Urinary bladder (tissue), 4 donors: ENCODE data around the gene KIF5C. TPM values are rescaled to one million over a fixed set of nuclear protein-coding genes. Genes with fewer than 3 reads are reported as not detected.

ENCODE experiments used
- DNase-seq: peaks from one replicate; pipeline ENCODE4 v3.0.0-alpha.2; 2015; ENCODE audit errors: extremely low spot score
- H3K27ac ChIP-seq: one replicate; pipeline ENCODE4 v1.5.1; 2013; ENCODE audit warnings: low read depth, mild to moderate bottlenecking, moderate library complexity
- H3K36me3 ChIP-seq: one replicate; pipeline ENCODE4 v1.6.1; 2013; ENCODE audit warnings: mild to moderate bottlenecking, moderate library complexity; ENCODE audit not compliant: insufficient read depth
- H3K4me1 ChIP-seq: one replicate; pipeline ENCODE4 v1.6.1; 2013; ENCODE audit warnings: mild to moderate bottlenecking, moderate library complexity; ENCODE audit not compliant: insufficient read depth
- H3K4me3 ChIP-seq: one replicate; pipeline ENCODE4 v1.5.1; 2013; ENCODE audit warnings: low read depth, low read length
- WGBS: extraction: QIAGEN DNeasy Blood & Tissue Kit; methylation state at CpG from one replicate; pipeline ENCODE4 v1.1.7; 2013; 5-methylcytosine and 5-hydroxymethylcytosine counted together
- polyA plus RNA-seq: library from polyadenylated mRNA; stranded (reverse); fragments of 200-250 nt; gene quantifications from one replicate; pipeline ENCODE4 v1.2.3, GENCODE V29; 2013
- total RNA-seq: library from RNA; depleted of rRNA; stranded (reverse); fragments of >200 nt; gene quantifications from one replicate; pipeline ENCODE4 v1.2.3, GENCODE V29; 2014
- donor health status: healthy with polysubstance abuse.
- donor health status: healthy.

KIF5C gene
- total and polyA plus RNA-seq, 2 donors = 2.8 to 10.8 TPM

GRCh38 chr2:149056541-149057255 is 181.7 kb downstream of the KIF5C start:
- Histone ChIP-seq H3K36me3 (no peaks in the 10 kb centered on the region), H3K4me3 (no peak overlapping the region), H3K4me1 (no peaks in the 10 kb centered on the region), H3K27ac (no peak overlapping the region)
- DNase-seq = no peak
- WGBS = 81% methylated on average over 6 of the region's 6 CpGs

GRCh38 chr2:149057401-149057800 is 182.4 kb downstream of the KIF5C start:
- Histone ChIP-seq H3K4me1 (no peaks in the 10 kb centered on the region), H3K27ac (no peak overlapping the region), H3K36me3 (no peaks in the 10 kb centered on the region), H3K4me3 (no peak overlapping the region)
- no peak for DNase-seq
- 38% methylated on average over 5 of the region's 5 CpGs for WGBS

GRCh38 chr2:149058936-149059335 is 183.9 kb downstream of the KIF5C start:
- 85% methylated on average over 5 of the region's 5 CpGs for WGBS
- Histone ChIP-seq H3K4me1 (no peaks in the 10 kb centered on the region), H3K36me3 (no peaks in the 10 kb centered on the region), H3K4me3 (no peak overlapping the region), H3K27ac (no peak overlapping the region)
- no peak for DNase-seq

GRCh38 chr2:149059822-149060221 is 184.8 kb downstream of the KIF5C start:
- WGBS = 79% methylated on average over 1 of the region's 1 CpG
- no peaks in the 10 kb centered on the region for H3K4me1 ChIP-seq
- no peak overlapping the region for H3K27ac ChIP-seq
- no peak for DNase-seq
- no peaks in the 10 kb centered on the region for H3K36me3 ChIP-seq
- H3K4me3 ChIP-seq = no peak overlapping the region

GRCh38 chr2:149061133-149061745 is 186.2 kb downstream of the KIF5C start:
- DNase-seq = no peak
- Histone ChIP-seq H3K4me1 (no peaks in the 10 kb centered on the region), H3K27ac (no peak overlapping the region), H3K4me3 (no peak overlapping the region), H3K36me3 (no peaks in the 10 kb centered on the region)
- WGBS = 76% methylated on average over 2 of the region's 2 CpGs

GRCh38 chr2:149062531-149062930 is 187.5 kb downstream of the KIF5C start:
- H3K36me3 ChIP-seq = no peaks in the 10 kb centered on the region
- H3K27ac ChIP-seq = no peak overlapping the region
- WGBS = 71% methylated on average over 3 of the region's 3 CpGs
- no peak for DNase-seq
- H3K4me3 ChIP-seq = no peak overlapping the region
- no peaks in the 10 kb centered on the region for H3K4me1 ChIP-seq

- H3K36me3 ChIP-seq = no peaks in the 10 kb centered on the region
- H3K4me3 ChIP-seq = no peak overlapping the region
- 75% methylated on average over 4 of the region's 4 CpGs for WGBS
- H3K27ac ChIP-seq = no peak overlapping the region
- no peaks in the 10 kb centered on the region for H3K4me1 ChIP-seq
- DNase-seq = no peak
Observed at GRCh38 chr2:149063177-149063576, 188.2 kb downstream of the KIF5C start.

GRCh38 chr2:149064365-149064841 is 189.4 kb downstream of the KIF5C start:
- no peaks in the 10 kb centered on the region for H3K4me1 ChIP-seq
- no peak for DNase-seq
- 46% methylated on average over 3 of the region's 3 CpGs for WGBS
- no peak overlapping the region for H3K27ac ChIP-seq
- H3K36me3 ChIP-seq = no peaks in the 10 kb centered on the region
- H3K4me3 ChIP-seq = no peak overlapping the region

- Histone ChIP-seq H3K4me3 (no peak overlapping the region), H3K4me1 (no peaks in the 10 kb centered on the region), H3K36me3 (no peaks in the 10 kb centered on the region), H3K27ac (no peak overlapping the region)
- DNase-seq = no peak
- WGBS = 68% methylated on average over 5 of the region's 5 CpGs
Observed at GRCh38 chr2:149064856-149065630, 190.0 kb downstream of the KIF5C start.

GRCh38 chr2:149068225-149068995 is 193.4 kb downstream of the KIF5C start:
- no peak overlapping the region for H3K4me3 ChIP-seq
- WGBS = 88% methylated on average over 6 of the region's 6 CpGs
- H3K4me1 ChIP-seq = no peaks in the 10 kb centered on the region
- no peak for DNase-seq
- no peaks in the 10 kb centered on the region for H3K36me3 ChIP-seq
- H3K27ac ChIP-seq = no peak overlapping the region

- no peaks in the 10 kb centered on the region for H3K36me3 ChIP-seq
- WGBS = 52% methylated on average over 5 of the region's 5 CpGs
- H3K4me1 ChIP-seq = no peaks in the 10 kb centered on the region
- DNase-seq = peak; percentile 59
- H3K27ac ChIP-seq = no peak overlapping the region
- H3K4me3 ChIP-seq = no peak overlapping the region
Observed at GRCh38 chr2:149068996-149069888, 194.2 kb downstream of the KIF5C start.

GRCh38 chr2:149070681-149071320 is 195.8 kb downstream of the KIF5C start:
- no peak overlapping the region for H3K4me3 ChIP-seq
- no peak for DNase-seq
- H3K27ac ChIP-seq = no peak overlapping the region
- H3K36me3 ChIP-seq = no peaks in the 10 kb centered on the region
- WGBS = 66% methylated on average over 9 of the region's 9 CpGs
- no peaks in the 10 kb centered on the region for H3K4me1 ChIP-seq
